ENCODE data around the gene AEN.

AEN gene

GRCh38 chr15:88656760-88657221 is 35.7 kb downstream of the AEN start:
- H3K27ac ChIP-seq, result no peak overlapping the region
- no peak for TF ChIP-seq ZFX (IDR thresholded peaks at IDR 0.05)
- TF ChIP-seq CTCF (conservative IDR thresholded peaks at IDR 0.05), result no peak

- H3K27ac ChIP-seq, result no peak overlapping the region
- TF ChIP-seq ZFX (IDR thresholded peaks at IDR 0.05) (no peak), CTCF (conservative IDR thresholded peaks at IDR 0.05) (peak; percentile 92)
Measured at GRCh38 chr15:88657326-88658069, 36.4 kb downstream of the AEN start.

GRCh38 chr15:88658070-88658965 is 37.2 kb downstream of the AEN start:
- TF ChIP-seq CTCF (conservative IDR thresholded peaks at IDR 0.05), result no peak
- no peak for TF ChIP-seq ZFX (IDR thresholded peaks at IDR 0.05)
- no peak overlapping the region for H3K27ac ChIP-seq

GRCh38 chr15:88658972-88659931 is 38.1 kb downstream of the AEN start:
- TF ChIP-seq CTCF (conservative IDR thresholded peaks at IDR 0.05) (no peak), ZFX (IDR thresholded peaks at IDR 0.05) (no peak)

DNA sequence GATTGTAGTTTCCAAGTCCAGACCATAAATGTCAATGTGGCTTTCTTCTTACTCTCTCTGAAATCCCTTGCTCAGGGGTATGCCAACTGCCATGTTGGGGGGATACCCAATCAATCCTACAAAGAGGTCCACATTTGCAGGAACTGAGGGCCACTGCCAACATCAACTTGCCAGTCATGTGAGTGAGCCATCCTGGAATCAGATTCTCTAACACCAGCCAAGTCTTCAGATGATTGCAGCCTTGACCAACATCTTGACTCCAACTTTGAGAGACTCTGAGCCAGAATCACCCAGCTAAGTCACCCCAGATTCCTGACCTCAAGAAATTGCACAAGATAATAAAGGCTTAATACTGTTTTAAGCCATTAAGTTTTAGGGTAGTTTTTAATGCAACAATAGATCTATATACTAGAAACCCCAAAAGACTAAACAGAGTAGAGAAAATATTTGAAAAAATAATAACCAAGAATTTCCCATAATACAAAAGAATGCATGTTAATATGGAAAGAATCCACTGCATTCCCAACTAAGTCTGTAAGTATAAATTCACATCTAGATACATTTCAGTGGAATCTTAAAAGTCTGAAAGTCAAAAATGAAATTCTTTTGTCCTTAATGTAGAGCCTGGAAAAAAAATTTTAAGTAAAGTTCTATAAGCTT is 40.0 kb downstream of the AEN start:
- no peak overlapping the region for H3K27ac ChIP-seq
- TF ChIP-seq CTCF (conservative IDR thresholded peaks at IDR 0.05) (no peak), ZFX (IDR thresholded peaks at IDR 0.05) (no peak)

More at GRCh38 chr15:88658972-88659931, 38.1 kb downstream of the AEN start:
- no peak overlapping the region for H3K27ac ChIP-seq

DNA sequence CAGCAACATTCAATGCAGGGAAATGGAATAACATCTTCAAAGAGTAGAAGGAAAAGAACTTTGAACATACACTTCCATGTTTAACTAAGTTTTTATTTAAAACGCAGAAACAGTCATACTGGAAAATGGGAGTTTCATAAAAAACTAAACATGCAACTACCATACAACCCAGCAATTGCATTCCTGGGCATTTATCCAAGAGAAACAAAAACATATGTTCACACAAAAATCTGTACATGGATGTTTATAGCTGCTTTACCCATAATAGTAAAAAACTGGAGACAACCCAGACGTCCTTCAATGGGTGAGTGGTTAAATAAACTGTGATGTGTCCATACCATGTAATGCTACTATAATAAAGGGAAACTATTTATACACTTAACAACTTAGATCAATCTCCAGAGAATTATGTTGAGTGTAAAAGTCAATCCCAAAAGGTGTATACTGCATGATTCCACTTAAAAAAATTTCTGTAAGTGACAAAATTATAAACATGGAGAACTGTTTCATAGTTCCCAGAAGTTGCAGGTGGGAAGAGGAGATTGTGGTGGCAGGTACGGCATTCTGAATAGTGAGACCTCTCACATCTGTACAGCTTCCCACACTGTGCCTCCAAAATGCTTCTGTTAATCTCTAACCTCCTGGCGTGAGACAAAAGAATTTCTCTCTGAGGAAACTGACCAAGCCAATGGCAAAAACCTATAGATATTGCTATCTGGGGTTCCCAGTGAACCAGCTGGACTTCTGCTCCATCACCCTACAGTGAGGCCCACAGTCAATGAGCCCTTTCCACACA is 40.8 kb downstream of the AEN start:
- H3K27ac ChIP-seq, result no peak overlapping the region
- TF ChIP-seq CTCF (conservative IDR thresholded peaks at IDR 0.05) (no peak), ZFX (IDR thresholded peaks at IDR 0.05) (no peak)

Data from C4-2B (cell line).